Suprapubic skin (tissue), 4 donors: ENCODE measurements around the gene GSTM2.

Source experiments
- POLR2A ChIP-seq, 2 donors: fragments of 450-650 bp; IDR thresholded peaks; one replicate each; pipeline ENCODE4 v1.6.1; 2017; ENCODE audit warnings: antibody characterized with exemption in 2 of 2, mild to moderate bottlenecking in 2 of 2, moderate library complexity in 2 of 2
- POLR2AphosphoS5 ChIP-seq, 3 donors: sonication (generic); formaldehyde crosslinking; IDR thresholded peaks; one replicate each; pipeline ENCODE4 v1.6.1; 2017; ENCODE audit warnings: antibody characterized with exemption in 3 of 3
- TF ChIP-seq, protein P1 (sequence below), 2 donors: fragments of 200-600 bp in 1 of 2; fragments of 450-650 bp in 1 of 2; sonication (generic) in 1 of 2; IDR thresholded peaks; one replicate each; pipeline ENCODE4 v1.5.1; 2016 to 2019; ENCODE audit warnings: antibody characterized with exemption in 2 of 2, mild to moderate bottlenecking in 1 of 2, moderate library complexity in 1 of 2

GRCh38 chr1:109668123-109668775 is 392 bp downstream of the GSTM2 start:
- TF ChIP-seq, protein P1, sequence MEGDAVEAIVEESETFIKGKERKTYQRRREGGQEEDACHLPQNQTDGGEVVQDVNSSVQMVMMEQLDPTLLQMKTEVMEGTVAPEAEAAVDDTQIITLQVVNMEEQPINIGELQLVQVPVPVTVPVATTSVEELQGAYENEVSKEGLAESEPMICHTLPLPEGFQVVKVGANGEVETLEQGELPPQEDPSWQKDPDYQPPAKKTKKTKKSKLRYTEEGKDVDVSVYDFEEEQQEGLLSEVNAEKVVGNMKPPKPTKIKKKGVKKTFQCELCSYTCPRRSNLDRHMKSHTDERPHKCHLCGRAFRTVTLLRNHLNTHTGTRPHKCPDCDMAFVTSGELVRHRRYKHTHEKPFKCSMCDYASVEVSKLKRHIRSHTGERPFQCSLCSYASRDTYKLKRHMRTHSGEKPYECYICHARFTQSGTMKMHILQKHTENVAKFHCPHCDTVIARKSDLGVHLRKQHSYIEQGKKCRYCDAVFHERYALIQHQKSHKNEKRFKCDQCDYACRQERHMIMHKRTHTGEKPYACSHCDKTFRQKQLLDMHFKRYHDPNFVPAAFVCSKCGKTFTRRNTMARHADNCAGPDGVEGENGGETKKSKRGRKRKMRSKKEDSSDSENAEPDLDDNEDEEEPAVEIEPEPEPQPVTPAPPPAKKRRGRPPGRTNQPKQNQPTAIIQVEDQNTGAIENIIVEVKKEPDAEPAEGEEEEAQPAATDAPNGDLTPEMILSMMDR (IDR thresholded peaks at IDR 0.05), result no peak
- TF ChIP-seq POLR2AphosphoS5 (IDR thresholded peaks at IDR 0.05) (no peak), POLR2A (IDR thresholded peaks at IDR 0.05) (no peak)
